Renal cortical epithelial cell (primary cell): ENCODE measurements around the gene MRPL51. TPM values are rescaled to one million over a fixed set of nuclear protein-coding genes. Genes with fewer than 3 reads are reported as not detected.
"Not testable (repeated sequence)": the region's sequence is repeated elsewhere in the genome, so short reads cannot be mapped to it uniquely, and the experiment has no call there.

Experiments used
- DNase-seq: peaks from one replicate; pipeline ENCODE4 v3.0.0-alpha.2; 2011; ENCODE audit warnings: low read depth
- total RNA-seq: library from RNA; depleted of rRNA; stranded (reverse); fragments of >200 nt; gene quantifications from 2 replicates; pipeline ENCODE4 v1.2.3, GENCODE V29; 2014

The MRPL51 gene
- total RNA-seq, 1 donor from 2014 or later: 57.1 TPM

GRCh38 chr12:6532051-6532926, 39.2 kb upstream of the MRPL51 start:
- DNase-seq: peak; percentile 98

GRCh38 chr12:6530576-6531260, 37.7 kb upstream of the MRPL51 start:
- DNase-seq: no peak

- DNase-seq: no peak
Measured at GRCh38 chr12:6529291-6529737, 36.3 kb upstream of the MRPL51 start.

GRCh38 chr12:6528539-6529235, 35.6 kb upstream of the MRPL51 start:
- no peak for DNase-seq

GRCh38 chr12:6527711-6528110, 34.6 kb upstream of the MRPL51 start:
- no peak for DNase-seq

GRCh38 chr12:6526766-6527525, 33.9 kb upstream of the MRPL51 start:
- no peak for DNase-seq

GRCh38 chr12:6526201-6526600, 33.1 kb upstream of the MRPL51 start:
- DNase-seq: no peak

GRCh38 chr12:6524648-6525047, 31.6 kb upstream of the MRPL51 start:
- DNase-seq: no peak

- DNase-seq: no peak
Measured at GRCh38 chr12:6523708-6524107, 30.6 kb upstream of the MRPL51 start.

- DNase-seq: no peak
Measured at GRCh38 chr12:6522193-6522592, 29.1 kb upstream of the MRPL51 start.

- DNase-seq: no peak
Measured at GRCh38 chr12:6520186-6520585, 27.1 kb upstream of the MRPL51 start.

- no peak for DNase-seq
Measured at GRCh38 chr12:6508087-6508486, 15.0 kb upstream of the MRPL51 start.

- DNase-seq: no peak
Measured at GRCh38 chr12:6507102-6507998, 14.3 kb upstream of the MRPL51 start.

GRCh38 chr12:6500466-6500865, 7.4 kb upstream of the MRPL51 start:
- DNase-seq: no peak

- DNase-seq: not testable (repeated sequence)
Measured at GRCh38 chr12:6497291-6497690, 4.2 kb upstream of the MRPL51 start.

GRCh38 chr12:6494968-6495367, 1.9 kb upstream of the MRPL51 start:
- DNase-seq: no peak

- DNase-seq: no peak
Measured at GRCh38 chr12:6494258-6494743, 1.2 kb upstream of the MRPL51 start.

- peak; percentile 90 for DNase-seq
Measured at GRCh38 chr12:6493497-6494257, 615 bp upstream of the MRPL51 start, which contains the start of gene NCAPD2. TSS of gene NCAPD2 (plus strand) at chr12:6494102. CDS start at chr12:6495099, 997 bp downstream.

- DNase-seq: not testable (repeated sequence)
Measured at GRCh38 chr12:6490673-6491072, 2.4 kb downstream of the MRPL51 start.

GRCh38 chr12:6489449-6489848, 3.6 kb downstream of the MRPL51 start:
- no peak for DNase-seq
